Fibroblast of lung (primary cell): ENCODE results near the gene SERPINB10.

Source experiments
- EZH2 ChIP-seq: IDR thresholded peaks from 2 replicates; pipeline ENCODE4 v1.5.1; 2012; ENCODE audit warnings: low read length, control low read depth, mild to moderate bottlenecking; ENCODE audit errors: missing control alignments
- TF ChIP-seq, protein P1 (sequence below), 2 donors: IDR thresholded peaks in 1 of 2; conservative IDR thresholded peaks in 1 of 2; 1 replicate in 1 of 2; 2 replicates in 1 of 2; pipeline ENCODE4 v1.5.1; 2011 to 2012; ENCODE audit warnings: low read length in 2 of 2, control low read depth in 1 of 2, inconsistent platforms in 1 of 2, low read depth in 1 of 2, mild to moderate bottlenecking in 1 of 2

DNA sequence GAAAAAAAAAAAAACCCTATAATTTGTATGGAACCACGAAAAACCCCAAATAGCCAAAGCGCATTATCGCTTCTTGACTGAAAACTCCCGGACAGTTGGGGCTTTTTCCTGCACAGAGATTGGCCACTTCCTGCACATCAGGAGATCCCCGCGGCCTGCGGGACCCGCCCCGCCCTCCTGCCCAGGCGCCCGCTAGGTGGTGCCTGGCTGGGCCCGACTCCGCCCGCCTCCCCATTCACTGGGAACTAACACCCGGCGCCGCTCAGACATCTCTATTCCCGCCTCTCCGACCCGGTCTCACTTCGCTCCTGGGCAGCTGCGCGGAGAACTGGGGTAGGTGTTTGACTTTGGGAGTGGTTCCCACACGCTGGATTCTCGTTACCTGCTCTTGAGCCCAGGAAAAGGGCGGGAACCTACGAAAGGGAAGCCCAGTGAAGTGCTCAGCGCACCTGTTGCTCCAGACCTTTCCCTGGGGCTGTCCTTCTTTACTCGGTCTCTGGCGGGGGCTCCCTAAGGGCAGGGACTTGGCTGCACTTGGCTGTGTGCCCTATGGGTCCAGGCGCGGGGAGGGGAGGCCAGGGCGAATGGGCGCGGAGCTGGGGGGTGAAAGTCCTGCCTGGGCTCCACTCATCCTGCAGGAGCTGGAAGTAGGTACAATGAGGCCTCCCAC, 41.4 kb downstream of the SERPINB10 start, which contains the start of gene HMSD:
- TF ChIP-seq, protein P1, sequence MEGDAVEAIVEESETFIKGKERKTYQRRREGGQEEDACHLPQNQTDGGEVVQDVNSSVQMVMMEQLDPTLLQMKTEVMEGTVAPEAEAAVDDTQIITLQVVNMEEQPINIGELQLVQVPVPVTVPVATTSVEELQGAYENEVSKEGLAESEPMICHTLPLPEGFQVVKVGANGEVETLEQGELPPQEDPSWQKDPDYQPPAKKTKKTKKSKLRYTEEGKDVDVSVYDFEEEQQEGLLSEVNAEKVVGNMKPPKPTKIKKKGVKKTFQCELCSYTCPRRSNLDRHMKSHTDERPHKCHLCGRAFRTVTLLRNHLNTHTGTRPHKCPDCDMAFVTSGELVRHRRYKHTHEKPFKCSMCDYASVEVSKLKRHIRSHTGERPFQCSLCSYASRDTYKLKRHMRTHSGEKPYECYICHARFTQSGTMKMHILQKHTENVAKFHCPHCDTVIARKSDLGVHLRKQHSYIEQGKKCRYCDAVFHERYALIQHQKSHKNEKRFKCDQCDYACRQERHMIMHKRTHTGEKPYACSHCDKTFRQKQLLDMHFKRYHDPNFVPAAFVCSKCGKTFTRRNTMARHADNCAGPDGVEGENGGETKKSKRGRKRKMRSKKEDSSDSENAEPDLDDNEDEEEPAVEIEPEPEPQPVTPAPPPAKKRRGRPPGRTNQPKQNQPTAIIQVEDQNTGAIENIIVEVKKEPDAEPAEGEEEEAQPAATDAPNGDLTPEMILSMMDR (conservative IDR thresholded peaks at IDR 0.05 in 1 of 2, IDR thresholded peaks at IDR 0.05 in 1 of 2; ENCODE audit: low read depth in 1 of 2, low read length in 2 of 2), result peak; percentile 28 to 45
- TF ChIP-seq EZH2, result no peak
